ENCODE measurements around the gene LCE1E.

The LCE1E gene

GRCh38 chr1:152786077-152786476, at the start of gene LCE1E:
TSS of gene LCE1E (plus strand) at chr1:152786257. CDS start at chr1:152787300, 1,043 bp downstream.
- Mint-ChIP-seq H3K4me3 (no peak within 1 kb of the TSS), H3K36me3 (no peaks in the 10 kb centered on the region), H3K9me3 (no peaks in the 10 kb centered on the region), H3K4me1 (no peaks in the 10 kb centered on the region), H3K27ac (no peak within 1 kb of the TSS), H3K27me3 (peaks cover 44% of the 10 kb centered on the region)
- ATAC-seq = peak; percentile 41

GRCh38 chr1:152737997-152738396, 48.1 kb upstream of the LCE1E start:
- H3K36me3 Mint-ChIP-seq = no peaks in the 10 kb centered on the region
- H3K4me1 Mint-ChIP-seq = no peaks in the 10 kb centered on the region
- ATAC-seq = no peak
- no peak overlapping the region for H3K27ac Mint-ChIP-seq
- H3K9me3 Mint-ChIP-seq = no peaks in the 10 kb centered on the region
- H3K27me3 Mint-ChIP-seq = peaks cover 33% of the 10 kb centered on the region
- H3K4me3 Mint-ChIP-seq = no peak overlapping the region

GRCh38 chr1:152739841-152740240, 46.2 kb upstream of the LCE1E start:
- H3K27ac Mint-ChIP-seq = no peak overlapping the region
- peaks cover 35% of the 10 kb centered on the region for H3K27me3 Mint-ChIP-seq
- no peak overlapping the region for H3K4me3 Mint-ChIP-seq
- ATAC-seq = no peak
- H3K4me1 Mint-ChIP-seq = no peaks in the 10 kb centered on the region
- no peaks in the 10 kb centered on the region for H3K9me3 Mint-ChIP-seq
- no peaks in the 10 kb centered on the region for H3K36me3 Mint-ChIP-seq

- Mint-ChIP-seq H3K4me3 (no peak overlapping the region), H3K36me3 (no peaks in the 10 kb centered on the region), H3K4me1 (no peaks in the 10 kb centered on the region), H3K9me3 (no peaks in the 10 kb centered on the region), H3K27me3 (peaks cover 24% of the 10 kb centered on the region), H3K27ac (no peak overlapping the region)
- ATAC-seq = no peak
Observed at GRCh38 chr1:152741656-152742055, 44.4 kb upstream of the LCE1E start.

GRCh38 chr1:152743371-152744145, 42.5 kb upstream of the LCE1E start:
- no peak overlapping the region for H3K4me3 Mint-ChIP-seq
- no peaks in the 10 kb centered on the region for H3K9me3 Mint-ChIP-seq
- peaks cover 13% of the 10 kb centered on the region for H3K27me3 Mint-ChIP-seq
- H3K27ac Mint-ChIP-seq = no peak overlapping the region
- no peaks in the 10 kb centered on the region for H3K36me3 Mint-ChIP-seq
- no peaks in the 10 kb centered on the region for H3K4me1 Mint-ChIP-seq
- no peak for ATAC-seq

GRCh38 chr1:152745289-152745704, 40.8 kb upstream of the LCE1E start:
- Mint-ChIP-seq H3K4me3 (no peak overlapping the region), H3K36me3 (no peaks in the 10 kb centered on the region), H3K4me1 (no peaks in the 10 kb centered on the region), H3K9me3 (no peaks in the 10 kb centered on the region), H3K27me3 (peaks cover 15% of the 10 kb centered on the region), H3K27ac (no peak overlapping the region)
- ATAC-seq = no peak

GRCh38 chr1:152745765-152746444, 40.2 kb upstream of the LCE1E start:
- Mint-ChIP-seq H3K4me3 (no peak overlapping the region), H3K9me3 (no peaks in the 10 kb centered on the region), H3K4me1 (no peaks in the 10 kb centered on the region), H3K27ac (no peak overlapping the region), H3K36me3 (no peaks in the 10 kb centered on the region), H3K27me3 (peaks cover 22% of the 10 kb centered on the region)
- ATAC-seq = no peak

- H3K27ac Mint-ChIP-seq = no peak overlapping the region
- no peak overlapping the region for H3K4me3 Mint-ChIP-seq
- no peaks in the 10 kb centered on the region for H3K36me3 Mint-ChIP-seq
- ATAC-seq = no peak
- H3K9me3 Mint-ChIP-seq = no peaks in the 10 kb centered on the region
- H3K4me1 Mint-ChIP-seq = no peaks in the 10 kb centered on the region
- H3K27me3 Mint-ChIP-seq = peaks cover 21% of the 10 kb centered on the region
Observed at GRCh38 chr1:152747831-152748230, 38.2 kb upstream of the LCE1E start.

GRCh38 chr1:152752225-152752624, 33.8 kb upstream of the LCE1E start:
- Mint-ChIP-seq H3K9me3 (peaks cover 3% of the 10 kb centered on the region), H3K27me3 (peaks cover 35% of the 10 kb centered on the region), H3K36me3 (no peaks in the 10 kb centered on the region), H3K4me3 (no peak overlapping the region), H3K27ac (no peak overlapping the region), H3K4me1 (no peaks in the 10 kb centered on the region)
- no peak for ATAC-seq

- Mint-ChIP-seq H3K4me1 (no peaks in the 10 kb centered on the region), H3K4me3 (no peak overlapping the region), H3K9me3 (peaks cover 3% of the 10 kb centered on the region), H3K27ac (no peak overlapping the region), H3K36me3 (no peaks in the 10 kb centered on the region), H3K27me3 (peaks cover 46% of the 10 kb centered on the region)
- ATAC-seq = no peak
Observed at GRCh38 chr1:152753586-152753985, 32.5 kb upstream of the LCE1E start.

- H3K27me3 Mint-ChIP-seq = peaks cover 52% of the 10 kb centered on the region
- no peak overlapping the region for H3K4me3 Mint-ChIP-seq
- no peaks in the 10 kb centered on the region for H3K4me1 Mint-ChIP-seq
Observed at GRCh38 chr1:152756872-152757271, 29.2 kb upstream of the LCE1E start.

GRCh38 chr1:152757747-152758146, 28.3 kb upstream of the LCE1E start, which contains the start of gene KPRP:
TSS of gene KPRP (plus strand) at chr1:152758025. CDS start at chr1:152759589, 1,564 bp downstream.
- H3K36me3 Mint-ChIP-seq = no peaks in the 10 kb centered on the region
- H3K4me1 Mint-ChIP-seq = no peaks in the 10 kb centered on the region
- no peak within 1 kb of the TSS for H3K4me3 Mint-ChIP-seq
- H3K27me3 Mint-ChIP-seq = peaks cover 57% of the 10 kb centered on the region
- no peak within 1 kb of the TSS for H3K27ac Mint-ChIP-seq
- no peak for ATAC-seq
- H3K9me3 Mint-ChIP-seq = peaks cover 3% of the 10 kb centered on the region

More at GRCh38 chr1:152756872-152757271, 29.2 kb upstream of the LCE1E start:
- Mint-ChIP-seq H3K9me3 (peaks cover 3% of the 10 kb centered on the region), H3K27ac (no peak overlapping the region), H3K36me3 (no peaks in the 10 kb centered on the region)
- no peak for ATAC-seq

GRCh38 chr1:152758636-152759035, 27.4 kb upstream of the LCE1E start:
- ATAC-seq = no peak
- Mint-ChIP-seq H3K36me3 (no peaks in the 10 kb centered on the region), H3K27ac (no peak overlapping the region), H3K4me3 (no peak overlapping the region), H3K4me1 (no peaks in the 10 kb centered on the region), H3K27me3 (peaks cover 61% of the 10 kb centered on the region), H3K9me3 (peaks cover 3% of the 10 kb centered on the region)

- no peaks in the 10 kb centered on the region for H3K9me3 Mint-ChIP-seq
- no peaks in the 10 kb centered on the region for H3K36me3 Mint-ChIP-seq
- no peaks in the 10 kb centered on the region for H3K4me1 Mint-ChIP-seq
- ATAC-seq = peak; percentile 43
- no peak overlapping the region for H3K27ac Mint-ChIP-seq
- peaks cover 65% of the 10 kb centered on the region for H3K27me3 Mint-ChIP-seq
- no peak overlapping the region for H3K4me3 Mint-ChIP-seq
Observed at GRCh38 chr1:152759453-152760173, 26.4 kb upstream of the LCE1E start.

- H3K36me3 Mint-ChIP-seq = no peaks in the 10 kb centered on the region
- H3K27me3 Mint-ChIP-seq = peaks cover 65% of the 10 kb centered on the region
- no peak for ATAC-seq
- no peaks in the 10 kb centered on the region for H3K9me3 Mint-ChIP-seq
- no peaks in the 10 kb centered on the region for H3K4me1 Mint-ChIP-seq
- no peak overlapping the region for H3K27ac Mint-ChIP-seq
- H3K4me3 Mint-ChIP-seq = no peak overlapping the region
Observed at GRCh38 chr1:152760551-152761190, 25.4 kb upstream of the LCE1E start.
